GM15510 (cell line): ENCODE measurements around the gene ASXL2.

ENCODE experiments used
- POLR2A ChIP-seq: IDR thresholded peaks from 3 replicates; pipeline ENCODE4 v1.6.1; 2011; ENCODE audit warnings: borderline replicate concordance; ENCODE audit not compliant: insufficient read length; ENCODE audit errors: extremely low read depth

ASXL2 gene

DNA sequence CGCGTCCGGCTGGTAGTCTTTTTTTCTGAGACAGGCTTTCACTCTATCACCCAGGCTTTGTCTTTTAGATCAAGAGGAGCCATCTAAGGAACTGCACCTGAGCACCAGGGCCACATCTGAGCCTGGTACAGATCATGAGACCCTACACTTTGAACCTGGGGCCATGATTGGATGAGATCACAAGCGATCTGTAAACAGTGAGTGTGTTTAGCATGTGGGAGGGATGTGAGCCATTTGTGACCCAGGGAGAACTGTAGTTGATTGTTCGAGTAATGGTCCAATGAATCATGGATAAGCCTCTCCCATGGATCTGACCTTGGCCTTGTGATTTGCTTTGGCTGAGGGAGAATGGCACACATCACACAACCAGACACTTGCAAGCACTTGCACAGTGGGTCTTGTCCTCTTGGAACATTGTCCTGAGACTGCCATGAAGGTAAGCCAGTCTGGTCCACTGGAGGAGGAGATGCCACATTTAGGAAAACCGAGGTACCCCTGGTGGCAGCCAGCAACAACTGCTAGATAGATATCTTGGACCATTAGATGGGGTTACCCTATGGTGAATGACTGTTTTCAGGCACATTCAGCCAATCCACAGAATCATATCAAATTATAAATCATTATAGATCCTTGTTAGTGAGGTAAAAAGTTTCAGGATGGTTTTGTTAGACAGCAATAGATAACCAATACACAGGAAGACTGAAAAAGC, 185.4 kb downstream of the ASXL2 start:
- no peak for TF ChIP-seq POLR2A

DNA sequence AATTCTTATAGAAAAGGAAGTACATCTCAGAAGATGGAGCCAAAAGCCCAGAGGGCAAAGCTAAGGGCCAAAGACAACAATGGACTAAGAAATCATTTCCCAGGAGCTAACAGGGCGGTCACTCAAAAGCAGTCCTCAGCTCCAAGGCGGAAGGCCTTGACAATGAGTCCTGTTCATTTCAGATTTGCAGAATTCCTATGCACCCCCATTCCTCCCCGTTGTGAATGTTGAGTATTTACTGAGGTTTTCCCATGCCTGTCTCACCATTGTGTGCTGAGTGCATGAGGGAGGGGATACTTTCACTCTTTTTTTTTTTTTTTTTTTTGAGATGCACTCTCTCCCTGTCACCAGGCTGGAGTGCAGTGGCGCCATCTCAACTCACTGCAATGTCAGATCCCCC, 186.1 kb downstream of the ASXL2 start:
- no peak for TF ChIP-seq POLR2A

DNA sequence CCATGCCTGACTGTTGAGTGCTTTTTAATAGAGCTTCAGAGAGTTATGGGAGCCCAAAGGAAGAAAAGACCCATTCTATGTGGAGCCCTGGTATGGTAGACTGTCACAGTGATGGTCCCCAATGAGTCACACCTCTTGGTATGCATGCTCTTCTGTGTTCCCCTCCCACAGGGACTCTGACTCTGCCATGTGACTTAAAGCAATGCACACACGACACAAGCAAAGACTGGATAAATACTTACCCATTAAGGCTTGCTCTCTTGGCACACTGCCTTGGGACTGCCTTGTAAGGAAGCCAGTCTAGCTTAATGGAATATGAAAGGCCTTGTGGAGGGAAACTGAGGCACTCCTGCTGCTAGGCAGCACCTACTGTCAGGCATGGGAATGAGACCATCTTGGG, 188.2 kb downstream of the ASXL2 start:
- no peak for TF ChIP-seq POLR2A

DNA sequence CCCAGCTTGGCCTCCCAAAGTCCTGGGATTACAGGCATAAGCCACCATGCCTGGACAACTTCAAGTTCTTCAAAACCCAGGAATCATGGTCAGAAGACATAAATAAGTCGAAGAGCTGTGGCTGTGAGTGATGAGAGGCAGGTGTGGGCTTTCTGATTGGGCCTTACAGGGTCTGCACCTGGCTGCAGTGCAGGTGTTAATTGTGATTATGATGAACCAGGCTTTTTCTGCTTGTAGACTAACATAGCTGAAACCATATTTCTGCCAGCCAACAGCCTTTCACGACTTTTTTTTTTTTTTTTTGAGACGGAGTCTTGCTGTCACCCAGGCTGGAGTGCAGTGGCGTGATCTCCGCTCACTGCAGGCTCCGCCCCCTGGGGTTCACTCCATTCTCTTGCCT, 190.1 kb downstream of the ASXL2 start:
- no peak for TF ChIP-seq POLR2A

DNA sequence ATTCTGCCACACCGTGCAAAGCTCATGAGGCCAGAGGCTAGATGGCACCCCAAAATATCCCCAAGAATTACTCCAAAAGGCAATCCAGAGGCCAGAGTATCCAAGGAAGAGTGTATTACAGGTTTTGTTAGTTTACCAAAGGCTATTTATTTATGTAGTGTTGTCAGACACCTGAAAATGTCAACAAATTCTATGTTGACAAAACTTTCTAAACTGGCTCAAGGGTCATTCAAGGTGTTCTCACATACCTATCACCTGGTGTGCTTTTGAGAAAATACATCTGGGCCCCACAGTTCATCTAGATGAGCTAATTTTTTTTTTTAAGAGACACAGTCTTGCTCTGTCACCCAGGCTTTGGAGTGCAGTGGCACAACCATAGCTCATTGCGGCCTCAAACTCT, 192.5 kb downstream of the ASXL2 start:
- no peak for TF ChIP-seq POLR2A

DNA sequence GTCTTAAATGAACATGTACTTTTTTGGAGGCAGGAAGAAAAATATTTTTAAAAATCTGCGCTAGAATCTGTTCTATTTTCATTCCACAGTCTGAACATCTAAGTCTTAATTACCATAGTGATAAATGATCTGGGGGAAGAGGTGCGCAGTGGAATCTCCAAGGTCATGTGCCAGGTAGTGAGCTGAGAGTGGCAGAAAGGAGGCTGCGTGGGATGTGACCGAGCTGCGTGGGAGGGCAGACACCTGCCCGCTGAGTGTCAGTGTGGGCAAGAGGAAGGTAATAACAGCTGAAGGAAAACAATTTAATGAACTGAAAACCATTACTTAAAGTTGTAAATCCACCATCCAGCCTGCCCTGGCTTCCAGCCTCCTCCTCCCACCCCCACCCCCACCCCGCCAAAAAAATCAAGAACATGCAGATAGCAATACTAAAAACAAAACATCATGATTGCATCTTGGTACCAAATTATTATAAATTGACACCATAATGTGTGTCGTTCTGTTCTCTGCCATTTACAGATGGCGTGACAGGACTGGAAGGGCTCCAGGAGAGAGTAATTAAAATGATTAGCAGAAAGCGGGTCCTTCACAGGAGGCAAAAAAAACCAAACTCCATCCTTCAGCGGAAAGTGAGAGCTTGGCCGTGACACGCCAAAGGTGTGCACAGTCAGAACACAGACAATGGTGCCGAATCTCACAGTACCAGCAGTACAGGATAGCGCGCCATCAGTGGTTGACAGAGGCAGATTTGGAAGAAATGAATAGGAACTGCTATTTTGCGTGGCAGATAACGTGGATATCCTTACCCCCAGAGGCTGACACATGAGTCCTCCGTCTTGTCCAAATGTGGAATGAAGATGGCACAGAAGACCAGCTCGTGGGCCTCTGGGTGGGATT, 193.5 kb downstream of the ASXL2 start:
- no peak for TF ChIP-seq POLR2A
